ENCODE results near the gene ZNF552.
A peak's percentile ranks its signal among the peaks of the same experiment; 100 is the strongest.
"Not testable (repeated sequence)": the region's sequence is repeated elsewhere in the genome, so short reads cannot be mapped to it uniquely, and the experiment has no call there.

ZNF552 gene

GRCh38 chr19:57802269-57802668, 12.4 kb downstream of the ZNF552 start:
- Histone ChIP-seq H3K9ac (ENCODE audit: low read length) (peak overlapping the region; percentile 59), H4K20me1 (ENCODE audit: insufficient read depth, low read length) (peaks cover 6% of the 10 kb centered on the region), H2AFZ (ENCODE audit: low read depth, low read length) (no peak overlapping the region), H3K79me2 (ENCODE audit: low read length) (peaks cover 63% of the 10 kb centered on the region), H3K4me1 (ENCODE audit: low read length) (peaks cover 31% of the 10 kb centered on the region), H3K27me3 (ENCODE audit: low read depth, low read length) (no peaks in the 10 kb centered on the region), H3K36me3 (replicated peaks; ENCODE audit: low read depth, low read length) (peaks cover 17% of the 10 kb centered on the region), H3K9me3 (ENCODE audit: insufficient read depth, low read length) (no peaks in the 10 kb centered on the region), H3K27ac (ENCODE audit: low read length) (peak overlapping the region; percentile 93), H3K4me2 (ENCODE audit: low read length) (peak overlapping the region; percentile 83), H3K4me3 (ENCODE audit: low read length) (peak overlapping the region; percentile 67)
- no peak for TF ChIP-seq EZH2phosphoT487 (IDR thresholded peaks at IDR 0.05; ENCODE audit: low read depth)
- peak; percentile 67 for TF ChIP-seq CTCF (IDR thresholded peaks at IDR 0.05; ENCODE audit: low read depth, low read length)

GRCh38 chr19:57800696-57801095, 14.0 kb downstream of the ZNF552 start:
- Histone ChIP-seq H3K9me3 (ENCODE audit: insufficient read depth, low read length) (no peaks in the 10 kb centered on the region), H3K9ac (ENCODE audit: low read length) (no peak overlapping the region), H3K4me1 (ENCODE audit: low read length) (peaks cover 31% of the 10 kb centered on the region), H3K4me2 (ENCODE audit: low read length) (no peak overlapping the region), H3K36me3 (replicated peaks; ENCODE audit: low read depth, low read length) (peaks cover 24% of the 10 kb centered on the region), H3K27ac (ENCODE audit: low read length) (no peak overlapping the region), H3K4me3 (ENCODE audit: low read length) (no peak overlapping the region), H2AFZ (ENCODE audit: low read depth, low read length) (no peak overlapping the region), H3K27me3 (ENCODE audit: low read depth, low read length) (no peaks in the 10 kb centered on the region), H3K79me2 (ENCODE audit: low read length) (peaks cover 62% of the 10 kb centered on the region), H4K20me1 (ENCODE audit: insufficient read depth, low read length) (peaks cover 7% of the 10 kb centered on the region)
- TF ChIP-seq CTCF (IDR thresholded peaks at IDR 0.05; ENCODE audit: low read depth, low read length) (no peak), EZH2phosphoT487 (IDR thresholded peaks at IDR 0.05; ENCODE audit: low read depth) (no peak)

GRCh38 chr19:57796580-57796979, 18.1 kb downstream of the ZNF552 start:
- H2AFZ ChIP-seq (ENCODE audit: low read depth, low read length); H3K27ac ChIP-seq (ENCODE audit: low read length); H3K4me2 ChIP-seq (ENCODE audit: low read length); H3K9me3 ChIP-seq (ENCODE audit: insufficient read depth, low read length); H4K20me1 ChIP-seq (ENCODE audit: insufficient read depth, low read length); H3K9ac ChIP-seq (ENCODE audit: low read length); H3K4me3 ChIP-seq (ENCODE audit: low read length); H3K27me3 ChIP-seq (ENCODE audit: low read depth, low read length): not testable (repeated sequence)
- peaks cover 49% of the 10 kb centered on the region for H3K79me2 ChIP-seq (ENCODE audit: low read length)
- H3K36me3 ChIP-seq (replicated peaks; ENCODE audit: low read depth, low read length), result peaks cover 36% of the 10 kb centered on the region
- H3K4me1 ChIP-seq (ENCODE audit: low read length), result peaks cover 18% of the 10 kb centered on the region

GRCh38 chr19:57789288-57789687, 25.4 kb downstream of the ZNF552 start:
- Histone ChIP-seq H3K27ac (ENCODE audit: low read length) (no peak overlapping the region), H3K9ac (ENCODE audit: low read length) (no peak overlapping the region), H3K4me1 (ENCODE audit: low read length) (no peaks in the 10 kb centered on the region), H2AFZ (ENCODE audit: low read depth, low read length) (no peak overlapping the region), H4K20me1 (ENCODE audit: insufficient read depth, low read length) (peaks cover 40% of the 10 kb centered on the region), H3K79me2 (ENCODE audit: low read length) (peaks cover 74% of the 10 kb centered on the region), H3K9me3 (ENCODE audit: insufficient read depth, low read length) (no peaks in the 10 kb centered on the region), H3K27me3 (ENCODE audit: low read depth, low read length) (no peaks in the 10 kb centered on the region), H3K4me2 (ENCODE audit: low read length) (no peak overlapping the region), H3K36me3 (replicated peaks; ENCODE audit: low read depth, low read length) (peaks cover 46% of the 10 kb centered on the region), H3K4me3 (ENCODE audit: low read length) (no peak overlapping the region)
- TF ChIP-seq EZH2phosphoT487 (IDR thresholded peaks at IDR 0.05; ENCODE audit: low read depth) (no peak), CTCF (IDR thresholded peaks at IDR 0.05; ENCODE audit: low read depth, low read length) (no peak)
